BE2C (cell line): Measurements from ENCODE around the gene IFI16.

Source experiments
- DNase-seq: peaks from one replicate; pipeline ENCODE4 v3.0.0-alpha.2; 2020
- H3K27me3 ChIP-seq: fragments of 250-450 bp; sonication (Bioruptor Pico); 2 replicates; pipeline ENCODE4 v1.5.1; 2020; ENCODE audit warnings: mild to moderate bottlenecking
- H3K36me3 ChIP-seq: fragments of 250-450 bp; sonication (Bioruptor Pico); 2 replicates; pipeline ENCODE4 v1.5.1; 2020; ENCODE audit warnings: mild to moderate bottlenecking
- H3K4me1 ChIP-seq: fragments of 250-450 bp; sonication (Bioruptor Pico); 2 replicates; pipeline ENCODE4 v1.5.1; 2020
- H3K4me3 ChIP-seq: 2 replicates; pipeline ENCODE4 v1.5.1; 2011; ENCODE audit warnings: low read depth, low read length
- H3K9me3 ChIP-seq: fragments of 250-450 bp; sonication (Bioruptor Pico); 2 replicates; pipeline ENCODE4 v1.5.1; 2020
- TF ChIP-seq, protein P1 (sequence below): IDR thresholded peaks from 2 replicates; pipeline ENCODE4 v1.5.1; 2012; ENCODE audit warnings: mild to moderate bottlenecking, low read depth, low read length

Gene IFI16

GRCh38 chr1:158976219-158976618 lies 33.5 kb upstream of the IFI16 start:
- H3K36me3 ChIP-seq = no peaks in the 10 kb centered on the region
- H3K9me3 ChIP-seq = no peaks in the 10 kb centered on the region; the same call in 1 of the 2 replicates
- no peaks in the 10 kb centered on the region for H3K4me1 ChIP-seq
- H3K27me3 ChIP-seq = peaks cover 4% of the 10 kb centered on the region; the same call in 1 of the 2 replicates
- TF ChIP-seq, protein P1, sequence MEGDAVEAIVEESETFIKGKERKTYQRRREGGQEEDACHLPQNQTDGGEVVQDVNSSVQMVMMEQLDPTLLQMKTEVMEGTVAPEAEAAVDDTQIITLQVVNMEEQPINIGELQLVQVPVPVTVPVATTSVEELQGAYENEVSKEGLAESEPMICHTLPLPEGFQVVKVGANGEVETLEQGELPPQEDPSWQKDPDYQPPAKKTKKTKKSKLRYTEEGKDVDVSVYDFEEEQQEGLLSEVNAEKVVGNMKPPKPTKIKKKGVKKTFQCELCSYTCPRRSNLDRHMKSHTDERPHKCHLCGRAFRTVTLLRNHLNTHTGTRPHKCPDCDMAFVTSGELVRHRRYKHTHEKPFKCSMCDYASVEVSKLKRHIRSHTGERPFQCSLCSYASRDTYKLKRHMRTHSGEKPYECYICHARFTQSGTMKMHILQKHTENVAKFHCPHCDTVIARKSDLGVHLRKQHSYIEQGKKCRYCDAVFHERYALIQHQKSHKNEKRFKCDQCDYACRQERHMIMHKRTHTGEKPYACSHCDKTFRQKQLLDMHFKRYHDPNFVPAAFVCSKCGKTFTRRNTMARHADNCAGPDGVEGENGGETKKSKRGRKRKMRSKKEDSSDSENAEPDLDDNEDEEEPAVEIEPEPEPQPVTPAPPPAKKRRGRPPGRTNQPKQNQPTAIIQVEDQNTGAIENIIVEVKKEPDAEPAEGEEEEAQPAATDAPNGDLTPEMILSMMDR = no peak
- no peak for DNase-seq
- H3K4me3 ChIP-seq = no peak overlapping the region

GRCh38 chr1:158978730-158979129 lies 31.0 kb upstream of the IFI16 start:
- peaks cover 4% of the 10 kb centered on the region; the same call in 1 of the 2 replicates for H3K27me3 ChIP-seq
- DNase-seq = no peak
- H3K9me3 ChIP-seq = no peaks in the 10 kb centered on the region; the same call in 1 of the 2 replicates
- TF ChIP-seq, protein P1 = no peak
- no peak overlapping the region for H3K4me3 ChIP-seq
- H3K36me3 ChIP-seq = no peaks in the 10 kb centered on the region
- H3K4me1 ChIP-seq = no peaks in the 10 kb centered on the region

DNA sequence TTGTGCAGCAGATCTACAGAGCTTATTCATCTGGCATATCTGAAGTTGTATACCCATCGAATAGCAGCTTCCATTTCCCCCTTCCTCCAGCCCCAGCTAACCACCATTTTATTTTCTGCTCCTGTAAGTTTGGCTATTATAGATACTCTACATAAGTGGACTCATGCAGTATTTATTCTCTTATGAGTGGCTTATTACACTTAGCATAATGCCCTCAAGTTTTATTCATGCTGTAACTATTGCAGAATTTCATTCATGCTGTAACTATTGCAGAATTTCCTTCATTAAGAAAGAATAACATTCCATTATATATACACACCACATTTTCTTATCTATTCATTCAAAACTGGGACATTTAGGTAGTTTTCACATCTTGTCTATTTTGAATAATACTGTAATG lies 30.5 kb upstream of the IFI16 start:
- Histone ChIP-seq H3K9me3 (no peaks in the 10 kb centered on the region; the same call in 1 of the 2 replicates), H3K4me3 (no peak overlapping the region), H3K36me3 (no peaks in the 10 kb centered on the region), H3K27me3 (peaks cover 4% of the 10 kb centered on the region; the same call in 1 of the 2 replicates), H3K4me1 (no peaks in the 10 kb centered on the region)
- TF ChIP-seq, protein P1 = no peak
- no peak for DNase-seq

DNA sequence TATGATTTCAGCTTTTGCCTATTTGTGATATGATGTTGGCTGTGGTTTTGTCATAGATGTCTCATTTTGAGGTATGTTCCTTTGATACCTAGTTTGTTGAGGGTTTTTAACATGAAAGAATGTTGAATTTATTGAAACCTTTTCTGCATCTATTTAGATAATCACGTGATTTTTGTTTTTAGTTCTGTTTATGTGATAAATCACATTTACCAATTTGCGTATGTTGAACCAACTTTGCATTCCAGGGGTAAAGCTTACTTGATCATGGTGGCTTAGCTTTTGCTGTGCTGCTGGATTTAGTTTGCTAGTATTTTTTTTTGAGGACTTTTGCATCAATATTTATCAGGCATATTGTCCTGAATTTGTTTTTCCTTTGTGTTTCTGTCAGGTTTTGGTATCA lies 26.5 kb upstream of the IFI16 start:
- DNase-seq = no peak
- no peaks in the 10 kb centered on the region for H3K9me3 ChIP-seq
- H3K27me3 ChIP-seq = no peaks in the 10 kb centered on the region; the same call in 1 of the 2 replicates
- H3K4me1 ChIP-seq = no peaks in the 10 kb centered on the region
- no peaks in the 10 kb centered on the region for H3K36me3 ChIP-seq
- H3K4me3 ChIP-seq = no peak overlapping the region
- TF ChIP-seq, protein P1 = no peak

- no peak for DNase-seq
- H3K4me3 ChIP-seq = no peak overlapping the region
- H3K27me3 ChIP-seq = no peaks in the 10 kb centered on the region; the same call in 1 of the 2 replicates
- H3K36me3 ChIP-seq = no peaks in the 10 kb centered on the region
- no peaks in the 10 kb centered on the region for H3K4me1 ChIP-seq
- TF ChIP-seq, protein P1 = no peak
- no peaks in the 10 kb centered on the region for H3K9me3 ChIP-seq
Measured at GRCh38 chr1:158984386-158984785, 25.3 kb upstream of the IFI16 start.

- H3K4me1 ChIP-seq = no peaks in the 10 kb centered on the region
- no peaks in the 10 kb centered on the region; the same call in 1 of the 2 replicates for H3K27me3 ChIP-seq
- H3K9me3 ChIP-seq = no peaks in the 10 kb centered on the region
- no peak for DNase-seq
- TF ChIP-seq, protein P1 = no peak
- no peaks in the 10 kb centered on the region for H3K36me3 ChIP-seq
- no peak overlapping the region for H3K4me3 ChIP-seq
Measured at GRCh38 chr1:158989424-158989823, 20.3 kb upstream of the IFI16 start.
